HG02870 (cell line): ENCODE data around the gene SDCCAG8.

ENCODE experiments used
- ATAC-seq: cut with Tn5 transposase; IDR thresholded peaks from one replicate; pipeline ENCODE4 v1.9.1; 2021; ENCODE audit warnings: mild to moderate bottlenecking, moderate library complexity; ENCODE audit not compliant: unreplicated experiment

The SDCCAG8 gene

GRCh38 chr1:243475966-243476365 lies 220.1 kb downstream of the SDCCAG8 start:
- ATAC-seq = no peak

DNA sequence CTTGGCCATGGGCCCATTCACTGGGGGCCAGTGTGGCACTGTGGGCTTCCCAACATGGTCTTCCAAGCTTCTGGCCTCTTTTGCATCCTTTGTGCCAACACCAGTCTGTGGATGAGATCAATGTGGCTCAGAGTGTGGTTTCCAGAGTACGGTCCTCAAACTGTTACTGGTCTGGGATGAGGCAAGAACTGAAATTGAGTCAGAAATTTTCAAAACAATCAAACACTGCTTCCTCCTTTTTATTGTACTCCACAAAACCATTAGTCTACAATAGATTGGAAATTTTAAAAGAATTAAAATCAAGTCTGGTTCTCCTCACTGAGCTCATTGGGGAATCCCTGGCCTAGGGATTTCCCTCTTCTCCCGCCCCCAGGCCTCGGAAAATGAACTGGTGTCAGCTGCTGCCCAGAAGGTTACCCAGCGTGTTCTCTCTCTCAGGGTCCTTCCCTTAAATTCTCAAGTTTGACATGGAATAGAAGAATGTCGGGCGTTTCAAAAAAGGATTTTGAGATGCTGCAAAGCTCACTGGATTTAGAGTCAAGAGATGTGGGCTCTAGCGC lies 222.0 kb downstream of the SDCCAG8 start:
- ATAC-seq = no peak

DNA sequence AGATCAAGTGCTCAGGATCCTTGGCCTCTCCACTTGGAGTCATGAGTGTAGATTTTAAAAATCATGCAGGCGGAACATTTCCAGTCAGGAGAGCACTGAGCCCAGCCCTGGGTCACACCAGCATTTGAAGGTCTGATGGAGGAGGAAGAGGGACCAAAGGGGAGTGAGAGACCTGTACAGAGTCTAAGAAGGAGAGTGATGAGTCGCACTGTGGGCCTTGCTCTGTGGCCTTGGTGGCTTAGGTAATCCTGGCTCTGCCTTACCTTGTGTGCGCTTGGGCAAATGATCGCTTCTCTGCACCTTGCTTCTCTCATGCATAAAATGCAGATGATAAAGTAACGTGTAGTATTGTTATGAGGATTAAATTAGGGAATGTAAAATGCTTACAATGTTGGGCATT lies 225.3 kb downstream of the SDCCAG8 start:
- ATAC-seq = no peak

GRCh38 chr1:243482141-243483022 lies 226.5 kb downstream of the SDCCAG8 start:
- ATAC-seq = no peak

DNA sequence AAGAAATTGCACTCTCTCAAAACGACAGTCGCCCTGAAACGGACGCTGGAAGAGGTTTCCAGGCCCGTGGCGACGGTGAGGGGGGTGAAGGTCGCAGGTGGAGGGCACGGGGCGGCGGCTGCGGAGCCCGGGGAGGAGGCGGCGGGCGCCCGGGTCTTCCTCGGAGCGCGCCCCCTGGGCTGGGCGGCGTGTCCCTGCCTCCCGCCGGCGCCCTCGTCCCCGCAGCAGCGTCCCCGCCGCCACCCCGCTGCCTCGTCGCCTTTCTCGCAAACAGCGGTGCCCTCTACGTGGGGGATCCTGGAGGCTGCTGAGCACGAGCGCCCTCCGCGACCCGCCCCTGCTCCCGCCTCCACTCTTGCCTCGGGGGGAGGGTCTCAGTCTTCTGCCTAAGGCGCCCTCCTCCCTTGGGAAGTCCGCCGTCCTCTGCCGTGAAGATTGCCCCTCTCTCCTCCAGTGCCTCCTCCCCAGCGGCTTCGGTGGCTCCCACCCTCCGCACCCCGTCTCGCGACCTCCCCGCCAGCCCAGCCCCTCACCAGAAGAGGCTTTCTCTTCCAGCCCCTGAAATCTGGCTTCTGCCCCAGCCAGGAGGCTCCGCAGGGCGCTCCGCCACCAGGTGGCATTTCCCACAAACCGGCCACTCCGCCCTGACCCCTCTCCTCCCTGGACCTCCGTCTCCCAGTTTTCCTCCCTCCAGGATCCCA lies 227.4 kb downstream of the SDCCAG8 start:
- ATAC-seq = no peak

- ATAC-seq = no peak
Observed at GRCh38 chr1:243483952-243484351, 228.1 kb downstream of the SDCCAG8 start.

- no peak for ATAC-seq
Observed at GRCh38 chr1:243487036-243487648, 231.3 kb downstream of the SDCCAG8 start.

- ATAC-seq = no peak
Observed at GRCh38 chr1:243487649-243488227, 231.9 kb downstream of the SDCCAG8 start.

GRCh38 chr1:243488459-243489157 lies 232.8 kb downstream of the SDCCAG8 start:
- no peak for ATAC-seq

DNA sequence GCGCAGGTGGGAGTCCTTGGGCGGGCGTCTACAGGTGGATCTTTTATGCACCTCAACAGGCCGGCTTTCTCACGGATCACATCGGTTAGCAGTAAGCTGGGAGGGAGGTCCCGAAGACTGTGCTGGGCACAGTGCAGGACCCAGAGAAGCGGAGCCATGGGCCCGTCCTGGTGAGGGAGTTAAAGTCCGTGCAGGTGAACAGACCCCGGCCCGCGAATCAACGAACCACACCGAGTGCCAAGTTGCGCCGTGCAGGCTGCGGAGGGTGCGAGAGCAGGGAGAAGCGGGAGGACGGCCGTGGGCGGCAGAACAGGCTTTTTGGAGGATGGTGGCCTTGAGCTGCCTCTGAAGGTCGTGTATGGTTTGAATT lies 233.3 kb downstream of the SDCCAG8 start:
- no peak for ATAC-seq

- ATAC-seq = no peak
Observed at GRCh38 chr1:243489681-243490546, 234.1 kb downstream of the SDCCAG8 start.

GRCh38 chr1:243490748-243491686 lies 235.2 kb downstream of the SDCCAG8 start:
- ATAC-seq = no peak

DNA sequence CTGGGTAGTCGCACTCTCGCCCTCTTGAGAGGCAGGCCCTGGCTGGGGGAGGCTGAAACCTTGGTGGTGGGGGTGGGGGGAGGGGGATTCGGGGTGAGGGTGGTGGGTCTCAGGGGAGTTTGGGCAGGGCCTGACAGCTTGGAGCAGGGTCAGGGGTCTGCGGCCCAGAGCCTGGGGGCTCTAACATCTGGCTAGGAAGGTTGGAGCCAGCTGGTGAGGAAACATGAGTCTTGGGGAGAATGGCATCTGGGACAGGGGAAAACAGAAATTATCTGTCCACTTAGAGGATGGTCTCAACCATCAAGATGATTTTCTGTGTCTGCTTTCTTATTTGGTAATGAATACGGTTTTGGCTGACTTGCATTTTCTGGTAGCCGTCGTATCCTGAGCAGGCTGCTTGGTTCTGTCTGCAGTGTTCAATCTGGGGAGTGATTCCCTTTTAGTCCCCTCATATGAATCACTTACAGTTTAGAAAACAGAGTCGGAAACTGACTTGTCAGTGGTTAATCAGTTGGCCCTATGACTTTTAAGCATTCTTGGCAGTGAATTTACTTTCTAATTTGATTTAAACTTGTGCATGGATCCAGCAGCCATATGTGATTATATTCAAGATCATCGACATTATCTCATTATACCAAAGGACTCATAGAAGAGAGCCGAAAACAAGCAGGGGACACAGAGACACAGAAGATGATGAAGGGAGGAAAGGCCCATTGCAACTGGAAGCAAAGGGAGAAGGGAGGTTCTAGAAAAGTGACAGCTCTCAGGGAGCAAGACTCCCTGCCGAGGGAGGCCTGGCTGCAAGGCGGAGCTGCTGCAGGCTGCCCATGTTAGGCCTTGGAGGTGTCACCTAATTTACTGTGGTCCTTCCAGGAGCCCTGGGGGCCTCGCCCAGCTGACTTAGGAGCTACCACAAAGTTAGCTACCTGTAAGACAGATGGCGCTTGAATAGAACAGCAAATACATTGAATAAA lies 237.6 kb downstream of the SDCCAG8 start:
- ATAC-seq = no peak

DNA sequence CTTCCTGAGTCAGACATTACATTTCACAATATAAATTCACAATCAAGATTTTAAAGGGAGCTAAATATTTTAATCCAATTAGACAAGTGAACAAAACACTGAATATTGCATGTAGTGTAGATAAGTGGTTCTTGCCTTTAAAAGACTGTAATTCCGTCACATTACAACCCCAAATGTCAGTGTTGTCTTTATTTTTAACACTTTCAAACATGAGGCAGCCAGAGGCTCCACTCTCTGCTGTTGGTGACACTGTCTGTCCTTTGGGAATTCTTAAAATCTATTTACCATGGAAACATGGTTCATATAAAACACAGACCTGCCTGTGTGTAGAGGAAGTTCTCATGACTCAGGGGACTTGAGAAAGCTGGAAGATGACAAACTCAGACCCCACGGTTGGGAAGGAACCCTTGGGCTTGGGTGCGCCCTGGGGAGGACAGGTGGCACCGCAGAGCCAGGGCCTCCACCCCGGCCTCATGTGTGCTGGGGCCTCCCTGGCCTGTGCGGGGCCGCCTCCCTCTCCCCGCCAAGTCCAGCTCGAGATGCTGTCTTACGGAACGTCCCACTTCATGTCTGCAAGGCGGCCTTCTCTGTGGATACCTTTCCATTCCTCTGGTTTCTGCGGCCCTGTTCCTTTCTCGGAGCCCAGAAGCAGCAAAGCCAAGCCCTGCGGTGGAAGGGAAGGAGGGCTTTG lies 239.0 kb downstream of the SDCCAG8 start:
- no peak for ATAC-seq

GRCh38 chr1:243495442-243496186 lies 239.8 kb downstream of the SDCCAG8 start:
- ATAC-seq = no peak

- no peak for ATAC-seq
Observed at GRCh38 chr1:243496187-243496646, 240.4 kb downstream of the SDCCAG8 start.
